ENCODE measurements around the gene DYNC1I1.

The DYNC1I1 gene

DNA sequence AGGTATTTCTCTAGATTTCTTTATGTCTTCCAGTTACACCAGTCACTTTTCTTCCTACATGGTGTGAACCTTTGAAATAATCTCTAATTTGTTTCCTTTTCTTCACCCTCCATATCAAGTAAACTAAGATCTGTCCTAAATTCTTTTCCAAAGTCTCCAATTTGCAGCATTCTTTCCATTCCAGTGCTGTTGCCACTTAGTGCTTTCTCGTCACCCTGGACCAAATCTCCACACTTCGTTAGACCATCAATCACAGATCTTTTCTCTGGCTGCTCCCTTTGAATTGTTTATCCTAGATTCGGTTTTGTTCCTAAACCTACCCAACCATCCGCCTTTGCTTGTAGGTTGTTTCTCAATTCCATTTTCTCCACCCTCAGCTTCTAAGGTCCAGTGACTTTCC lies 74.7 kb downstream of the DYNC1I1 start:
- no peak for TF ChIP-seq POLR2A (IDR thresholded peaks at IDR 0.05; ENCODE audit: low read depth, low read length)
- DNase-seq (ENCODE audit: insufficient read length, low spot score) (no peak), FAIRE-seq (no peak)

DNA sequence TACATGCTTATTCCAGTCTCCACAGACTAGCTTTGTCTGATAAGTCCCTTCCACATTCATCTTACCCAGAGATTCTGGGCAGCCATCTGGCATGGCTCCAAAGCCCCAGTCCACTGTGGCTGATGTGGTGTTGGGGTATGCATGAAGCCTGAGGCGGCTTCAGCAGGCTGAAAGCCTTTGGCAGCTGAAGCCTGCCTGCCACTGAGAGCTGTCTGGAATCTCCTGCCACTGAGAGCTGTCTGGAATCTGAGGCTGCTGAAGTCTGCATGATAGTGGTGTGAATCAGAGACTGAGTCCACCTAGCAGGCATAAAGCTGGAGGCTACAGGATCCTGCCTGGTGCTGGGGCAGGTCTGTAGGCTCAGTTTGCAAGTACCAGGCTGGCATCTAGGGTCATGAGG lies 87.1 kb downstream of the DYNC1I1 start:
- FAIRE-seq, result no peak
- TF ChIP-seq POLR2A (IDR thresholded peaks at IDR 0.05; ENCODE audit: low read depth, low read length), result no peak
- DNase-seq (ENCODE audit: insufficient read length, low spot score), result no peak

DNA sequence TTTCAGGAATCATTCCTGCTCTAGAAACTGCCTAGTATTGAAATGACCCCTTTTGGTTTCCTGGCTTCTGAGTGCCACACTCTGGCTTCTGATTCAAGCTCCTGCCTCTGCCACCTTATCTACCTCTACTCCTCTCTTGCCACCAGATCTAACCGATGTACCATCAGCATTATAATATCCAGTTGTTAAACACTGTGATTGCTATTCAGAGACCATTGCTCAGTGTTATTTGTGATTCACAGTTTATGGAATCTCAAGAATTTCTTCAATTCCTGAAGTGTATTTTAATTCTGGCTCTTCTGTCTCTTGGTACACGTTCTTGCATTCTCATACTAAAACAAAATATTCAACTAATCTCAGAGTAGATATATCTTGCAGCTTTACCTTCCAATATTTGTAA lies 88.7 kb downstream of the DYNC1I1 start:
- no peak for TF ChIP-seq POLR2A (IDR thresholded peaks at IDR 0.05; ENCODE audit: low read depth, low read length)
- FAIRE-seq (no peak), DNase-seq (ENCODE audit: insufficient read length, low spot score) (no peak)

DNA sequence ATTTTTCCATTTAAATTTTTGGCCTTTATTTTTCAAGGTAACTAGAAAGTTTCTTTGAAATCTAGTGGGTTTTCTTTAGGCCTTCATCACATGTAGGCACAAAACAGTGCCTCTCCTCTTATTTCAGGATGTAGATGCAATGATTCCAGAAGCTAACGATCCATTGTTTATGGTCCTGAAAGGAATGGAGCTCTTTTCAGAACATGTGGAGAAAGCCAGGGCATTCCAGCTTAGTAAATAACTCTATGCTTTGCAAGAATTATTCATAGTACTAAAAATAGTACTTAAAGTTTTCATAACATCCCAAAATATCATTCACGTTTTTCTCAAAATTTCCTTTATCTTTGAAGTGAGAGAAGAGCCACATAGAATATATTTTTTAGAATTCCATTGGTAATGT lies 91.3 kb downstream of the DYNC1I1 start:
- no peak for TF ChIP-seq POLR2A (IDR thresholded peaks at IDR 0.05; ENCODE audit: low read depth, low read length)
- DNase-seq (ENCODE audit: insufficient read length, low spot score) (no peak), FAIRE-seq (no peak)

DNA sequence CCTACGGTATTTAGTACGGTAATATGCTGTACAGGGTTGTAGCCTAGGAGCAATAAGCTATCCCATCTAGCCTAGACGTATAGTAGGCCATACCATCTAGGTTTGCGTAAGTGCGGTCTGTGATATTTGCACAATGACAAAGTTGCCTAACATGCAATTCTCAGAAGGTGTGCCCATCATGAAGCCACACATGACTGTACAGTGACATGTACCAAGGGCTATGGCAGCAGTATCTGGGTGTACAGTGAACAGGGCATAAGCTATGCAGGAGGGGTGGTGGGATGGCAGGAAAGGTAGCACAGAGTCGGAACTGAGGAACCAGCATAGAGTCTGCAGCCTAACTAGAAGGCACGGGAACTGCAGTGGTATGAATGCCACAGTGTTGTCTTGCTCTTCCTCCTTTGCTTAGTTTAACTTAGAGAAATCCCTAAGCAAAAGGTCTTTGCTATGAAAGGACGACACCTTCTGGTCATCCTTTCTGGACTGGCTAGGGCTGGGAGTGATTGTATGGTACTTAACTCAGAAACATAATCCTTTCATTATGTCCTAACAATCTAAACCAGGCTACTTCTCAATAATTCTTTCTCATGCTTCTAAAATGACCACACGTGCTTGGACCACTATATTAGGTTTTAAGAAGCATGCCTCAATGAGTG lies 93.5 kb downstream of the DYNC1I1 start:
- FAIRE-seq (no peak), DNase-seq (ENCODE audit: insufficient read length, low spot score) (no peak)
- TF ChIP-seq POLR2A (IDR thresholded peaks at IDR 0.05; ENCODE audit: low read depth, low read length), result no peak

DNA sequence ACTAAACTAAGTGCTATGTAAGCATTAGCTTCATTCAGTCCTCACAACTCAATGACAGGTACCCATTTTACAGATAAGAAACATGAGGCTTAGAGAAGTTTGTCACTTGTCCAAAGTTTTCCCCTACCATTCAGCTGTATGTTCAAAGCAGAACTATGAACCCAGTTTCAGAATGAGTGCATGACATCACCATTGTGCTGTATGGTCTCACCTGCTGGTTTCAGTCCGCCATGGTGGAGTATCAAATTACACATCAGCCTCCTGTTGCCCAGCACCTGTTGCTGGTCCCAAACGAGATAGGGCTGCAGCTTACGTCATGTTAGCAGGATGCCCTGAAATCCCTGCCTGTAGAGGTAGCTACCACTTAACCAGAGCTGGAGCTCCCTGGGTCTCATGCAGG lies 95.0 kb downstream of the DYNC1I1 start:
- FAIRE-seq, result no peak
- DNase-seq (ENCODE audit: insufficient read length, low spot score), result no peak
- no peak for TF ChIP-seq POLR2A (IDR thresholded peaks at IDR 0.05; ENCODE audit: low read depth, low read length)

DNA sequence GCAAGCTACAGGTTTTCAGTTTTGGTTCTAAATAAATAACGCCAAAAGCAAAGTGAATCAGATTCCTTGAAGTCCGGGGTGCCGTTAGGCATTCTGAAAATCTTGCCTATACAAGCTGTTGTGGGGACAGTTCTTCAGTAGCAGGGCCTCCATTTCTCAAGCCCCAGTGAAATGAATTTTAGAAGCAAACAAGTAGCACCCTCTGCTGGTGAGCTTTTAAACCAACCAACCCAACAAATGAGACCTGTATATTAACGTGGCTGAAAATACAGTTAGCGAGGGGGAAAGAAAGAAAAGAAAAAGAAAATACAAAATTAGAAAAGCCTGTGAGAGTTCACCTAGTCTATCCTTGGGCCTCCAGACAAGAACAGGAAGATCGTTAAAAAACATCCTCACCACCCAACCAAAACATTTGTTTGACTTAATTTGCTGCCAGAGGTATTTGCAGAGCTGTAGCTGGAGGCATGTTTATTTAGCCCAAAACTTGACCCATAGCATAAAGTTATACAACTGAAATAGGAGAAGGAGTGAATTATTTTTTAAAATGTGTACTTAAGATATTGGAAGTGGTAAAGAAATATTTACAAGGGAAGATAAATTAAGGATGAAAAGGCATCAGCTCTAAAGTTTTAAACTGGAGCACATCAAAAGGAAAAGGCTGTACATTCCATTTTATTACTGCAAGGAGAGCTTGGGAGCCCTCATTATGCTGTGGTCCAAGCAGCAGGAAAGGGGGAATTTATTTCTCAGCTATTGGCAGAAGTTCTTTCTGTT lies 98.9 kb downstream of the DYNC1I1 start:
- TF ChIP-seq POLR2A (IDR thresholded peaks at IDR 0.05; ENCODE audit: low read depth, low read length), result no peak
- FAIRE-seq (no peak), DNase-seq (ENCODE audit: insufficient read length, low spot score) (no peak)

DNA sequence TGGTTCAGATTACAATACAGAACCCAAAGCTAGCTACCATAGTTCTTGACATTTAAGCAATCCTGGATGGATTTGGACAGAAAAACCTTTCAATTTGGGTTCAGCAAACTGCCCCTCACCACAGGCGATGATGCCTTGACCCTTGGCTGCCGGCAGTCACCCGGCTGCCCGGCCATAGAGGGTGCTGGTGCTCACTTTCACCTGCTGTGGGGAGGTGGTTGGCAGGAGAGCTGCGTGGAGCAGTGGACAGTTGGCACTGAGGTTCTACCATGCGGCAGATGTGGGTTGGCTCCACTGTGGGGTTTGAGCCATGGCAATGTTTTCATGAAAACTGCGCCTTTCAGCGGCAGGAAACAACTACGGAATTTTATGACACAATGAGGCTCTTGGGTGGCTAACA lies 99.5 kb downstream of the DYNC1I1 start:
- DNase-seq (ENCODE audit: insufficient read length, low spot score) (no peak), FAIRE-seq (no peak)
- no peak for TF ChIP-seq POLR2A (IDR thresholded peaks at IDR 0.05; ENCODE audit: low read depth, low read length)

DNA sequence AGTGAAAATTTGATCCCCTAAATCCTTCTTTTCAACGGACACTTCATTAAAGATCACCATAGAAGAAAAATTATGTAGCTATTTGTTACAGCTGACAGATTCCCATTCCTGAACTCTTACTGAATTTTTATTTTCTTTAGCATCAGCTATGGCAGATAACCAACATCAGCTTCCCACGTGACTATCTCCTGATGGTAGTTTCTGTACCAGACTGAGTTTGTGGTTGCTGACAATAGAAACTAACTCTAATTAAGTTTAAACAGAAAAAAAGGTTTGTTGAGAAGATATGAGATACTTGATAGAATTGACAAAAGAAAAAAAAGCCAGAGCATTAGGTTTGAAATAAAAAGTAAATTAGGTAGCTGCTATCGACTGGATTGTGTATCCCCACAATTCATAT lies 101.8 kb downstream of the DYNC1I1 start:
- FAIRE-seq (no peak), DNase-seq (ENCODE audit: insufficient read length, low spot score) (no peak)

DNA sequence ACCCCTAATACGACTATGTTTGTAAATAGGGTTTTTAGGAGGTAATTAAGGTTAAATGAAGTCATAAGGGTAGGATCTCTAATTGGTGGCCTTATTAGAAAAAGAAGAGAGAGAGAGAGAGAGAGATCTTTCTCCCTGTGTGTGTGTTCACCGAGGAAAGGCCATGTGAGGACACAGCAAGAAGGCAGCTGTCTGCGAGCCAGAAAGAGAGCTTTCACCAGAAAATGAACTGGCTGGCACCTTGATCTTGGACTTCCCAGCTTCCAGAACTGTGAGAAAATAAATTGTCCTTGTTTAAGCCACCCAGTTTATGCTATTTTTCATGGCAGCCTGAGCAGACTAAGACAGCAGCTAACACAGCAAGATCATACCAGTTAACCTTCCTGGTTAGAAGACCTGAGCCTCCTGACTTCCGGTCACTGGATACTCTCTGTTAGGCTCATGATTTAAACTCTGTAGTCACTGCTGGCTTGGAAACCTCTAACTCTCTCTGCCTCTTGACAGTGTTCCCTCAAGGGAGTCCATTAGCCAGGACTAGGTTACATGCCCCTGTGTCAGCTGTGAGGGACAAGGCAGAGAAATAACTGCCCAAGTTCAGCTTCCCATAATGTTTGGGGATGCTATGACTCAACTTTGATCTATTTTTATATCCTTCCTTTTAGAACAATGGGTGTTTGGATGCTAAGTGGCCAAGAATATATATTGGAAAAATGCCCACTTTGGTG lies 102.3 kb downstream of the DYNC1I1 start:
- no peak for FAIRE-seq
- no peak for DNase-seq (ENCODE audit: insufficient read length, low spot score)
- TF ChIP-seq POLR2A (IDR thresholded peaks at IDR 0.05; ENCODE audit: low read depth, low read length), result no peak

More for the DNA sequence above, 101.8 kb downstream of the DYNC1I1 start:
- no peak for TF ChIP-seq POLR2A (IDR thresholded peaks at IDR 0.05; ENCODE audit: low read depth, low read length)

DNA sequence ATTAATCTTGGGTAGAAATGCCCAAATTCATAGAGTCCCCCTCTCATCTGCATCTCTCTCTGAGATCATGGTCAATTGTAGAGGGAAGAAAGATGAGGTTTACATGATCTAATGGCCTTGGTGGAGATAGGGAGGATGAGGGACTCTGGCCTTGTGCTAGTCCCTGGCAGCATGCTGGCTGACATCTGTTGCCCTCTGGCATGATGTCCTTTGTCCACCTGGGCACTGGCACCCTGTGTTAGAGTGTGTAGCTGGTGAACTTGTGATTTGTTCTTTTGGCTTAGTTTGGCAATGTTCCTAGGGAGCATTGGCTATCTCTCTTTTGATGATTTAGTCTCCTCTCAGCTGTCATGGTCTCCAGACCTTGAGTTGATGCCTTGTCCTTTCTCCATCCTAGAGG lies 103.2 kb downstream of the DYNC1I1 start:
- TF ChIP-seq POLR2A (IDR thresholded peaks at IDR 0.05; ENCODE audit: low read depth, low read length), result no peak
- FAIRE-seq (no peak), DNase-seq (ENCODE audit: insufficient read length, low spot score) (no peak)

DNA sequence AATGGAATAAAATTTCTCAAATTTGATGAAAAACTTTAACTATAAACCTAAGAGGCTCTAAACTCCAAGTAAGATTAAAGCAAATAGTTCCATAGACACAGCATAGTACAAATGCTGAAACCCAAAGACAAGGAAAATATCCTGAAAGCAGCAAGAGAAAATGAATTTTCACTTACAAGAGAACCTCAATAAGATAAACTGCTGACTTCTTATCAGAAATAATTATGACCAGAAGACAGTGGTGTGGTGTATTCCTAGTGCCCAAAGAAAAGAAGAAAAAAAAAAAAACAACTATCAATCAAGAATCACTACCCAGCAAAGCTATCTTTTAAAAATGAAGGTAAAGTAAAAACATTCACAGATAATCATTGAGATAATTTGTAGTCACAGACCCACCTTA lies 106.3 kb downstream of the DYNC1I1 start:
- DNase-seq (ENCODE audit: insufficient read length, low spot score) (no peak), FAIRE-seq (no peak)
- no peak for TF ChIP-seq POLR2A (IDR thresholded peaks at IDR 0.05; ENCODE audit: low read depth, low read length)

DNA sequence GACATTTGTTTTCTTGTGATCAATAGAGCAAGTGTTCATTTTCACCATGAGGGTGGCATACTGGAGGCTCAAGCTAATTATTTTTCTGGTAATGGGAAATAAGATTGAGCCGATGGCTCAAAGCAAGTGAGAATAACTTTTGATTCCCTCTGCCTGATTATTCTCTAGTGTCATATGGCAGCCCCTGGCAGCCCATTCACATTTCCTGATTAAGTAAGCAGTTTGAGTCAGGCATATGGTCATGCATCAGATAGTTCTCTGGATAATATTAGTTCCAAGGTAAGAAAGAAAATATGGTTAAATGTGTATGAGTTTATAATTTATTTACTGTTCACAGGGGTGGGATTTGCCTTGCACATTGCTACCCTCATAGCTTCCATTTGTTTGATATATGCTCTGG lies 109.2 kb downstream of the DYNC1I1 start:
- FAIRE-seq (no peak), DNase-seq (ENCODE audit: insufficient read length, low spot score) (no peak)
- TF ChIP-seq POLR2A (IDR thresholded peaks at IDR 0.05; ENCODE audit: low read depth, low read length), result no peak

DNA sequence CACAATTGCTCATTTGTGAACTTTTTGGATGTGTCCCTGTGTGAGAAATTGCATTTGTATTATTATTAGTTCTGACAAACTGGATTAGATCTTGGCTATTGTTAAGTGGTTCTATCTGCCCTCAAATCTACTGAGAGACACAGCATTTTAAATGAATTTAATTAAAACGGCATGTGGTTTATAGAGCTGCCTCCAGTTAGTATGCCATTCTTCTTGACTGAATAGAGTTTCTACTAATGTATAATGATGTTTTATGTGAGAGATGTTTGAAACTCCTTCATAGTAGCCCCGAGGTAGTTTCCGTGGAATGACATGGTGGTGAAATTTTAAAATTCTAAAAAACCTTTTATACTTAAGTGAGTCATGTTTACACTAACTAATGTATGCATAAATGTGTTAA lies 110.9 kb downstream of the DYNC1I1 start:
- no peak for DNase-seq (ENCODE audit: insufficient read length, low spot score)
- FAIRE-seq, result no peak
- TF ChIP-seq POLR2A (IDR thresholded peaks at IDR 0.05; ENCODE audit: low read depth, low read length), result no peak
